NT2/D1 (cell line): Measurements from ENCODE around the gene TMEM59L.

ENCODE experiments used
- SUZ12 ChIP-seq: IDR thresholded peaks from 2 replicates; pipeline ENCODE4 v1.6.1; 2011; ENCODE audit not compliant: insufficient read length, insufficient read depth; ENCODE audit errors: extremely low read depth
- YY1 ChIP-seq: IDR thresholded peaks from 2 replicates; pipeline ENCODE4 v1.6.1; 2011; ENCODE audit not compliant: insufficient read length, insufficient read depth
- ZNF274 ChIP-seq: IDR thresholded peaks from 2 replicates; pipeline ENCODE4 v1.6.1; 2011; ENCODE audit warnings: mild to moderate bottlenecking, low read depth, low read length

DNA sequence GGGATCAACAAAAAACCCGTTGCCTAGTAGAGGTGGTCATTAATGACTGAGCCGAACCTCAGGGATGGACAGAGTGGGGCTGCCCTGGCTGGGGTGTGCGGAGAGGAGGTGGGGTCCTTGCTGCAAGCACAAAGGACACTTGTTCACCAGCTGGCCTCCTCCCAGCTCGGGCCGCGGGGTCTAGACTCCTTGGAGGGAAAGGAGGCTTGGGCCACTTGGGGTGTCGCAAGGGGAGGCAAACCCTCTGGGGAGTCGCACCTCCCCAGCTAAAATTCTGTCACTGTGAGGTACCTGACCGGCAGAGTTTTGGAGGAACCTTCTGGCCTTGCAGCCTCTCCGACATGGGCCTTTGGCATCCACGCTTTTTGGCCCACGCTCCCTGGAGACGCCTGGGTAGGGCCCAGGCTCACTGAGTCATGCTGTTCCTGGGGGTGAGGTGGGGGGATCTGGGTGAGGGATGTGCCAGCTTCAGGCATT is 32.4 kb downstream of the TMEM59L start:
- TF ChIP-seq YY1 (no peak), SUZ12 (no peak), ZNF274 (no peak)
